Right atrium auricular region (tissue), 2 donors: Measurements from ENCODE around the gene CRELD2. TPM values are rescaled to one million over a fixed set of nuclear protein-coding genes. Genes with fewer than 3 reads are reported as not detected.

Experiments
- DNase-seq: peaks from one replicate; pipeline ENCODE4 v3.0.0-alpha.2; 2019; ENCODE audit warnings: low spot score
- H3K27ac ChIP-seq, 2 donors: fragments of 200-600 bp; sonication (generic); 1 replicate in 1 of 2; 2 replicates in 1 of 2; pipeline ENCODE4 v1.5.1; 2016 to 2019
- H3K27me3 ChIP-seq, 2 donors: fragments of 200-600 bp; sonication (generic); one replicate each; pipeline versions ENCODE4 v1.5.1 to v1.6.0; 2017 to 2019
- H3K36me3 ChIP-seq: fragments of 200-600 bp; sonication (generic); one replicate; pipeline ENCODE4 v1.5.1; 2016
- H3K4me1 ChIP-seq, 2 donors: fragments of 200-600 bp; sonication (generic); one replicate each; pipeline versions ENCODE4 v1.5.1 to v1.6.0; 2017 to 2019
- H3K4me3 ChIP-seq, 2 donors: fragments of 200-600 bp; sonication (generic); 1 replicate in 1 of 2; 2 replicates in 1 of 2; pipeline ENCODE4 v1.5.1; 2017 to 2019; ENCODE audit warnings: mild to moderate bottlenecking in 1 of 2, moderate library complexity in 1 of 2
- H3K9me3 ChIP-seq, 2 donors: fragments of 200-600 bp; sonication (generic); one replicate each; pipeline ENCODE4 v1.5.1; 2019
- CTCF ChIP-seq, 2 donors: fragments of 200-600 bp; sonication (generic); IDR thresholded peaks; one replicate each; pipeline ENCODE4 v1.5.1; 2019; ENCODE audit warnings: antibody characterized with exemption in 2 of 2
- total RNA-seq, 2 donors: library from RNA; depleted of rRNA; stranded (reverse); fragments of >200 nt; gene quantifications; one replicate each; pipeline ENCODE4 v1.1.0, GENCODE V29; 2016

CRELD2 gene
- total RNA-seq, 2 donors from 2014 or later = 16.1 to 28.5 TPM

GRCh38 chr22:49951986-49952896 is 33.8 kb downstream of the CRELD2 start:
- Histone ChIP-seq H3K36me3 (no peaks in the 10 kb centered on the region), H3K4me1 (peaks cover 0 to 50% of the 10 kb centered on the region in 2 donors), H3K27ac (peak overlapping the region in 1 of 2 donors; percentile 90), H3K9me3 (no peaks in the 10 kb centered on the region), H3K27me3 (no peaks in the 10 kb centered on the region), H3K4me3 (no peak overlapping the region)
- no peak for TF ChIP-seq CTCF (IDR thresholded peaks at IDR 0.05)
- no peak for DNase-seq

GRCh38 chr22:49953027-49953679 is 34.7 kb downstream of the CRELD2 start:
- peak overlapping the region; percentile 90 to 95 for H3K27ac ChIP-seq

GRCh38 chr22:49953680-49954344 is 35.4 kb downstream of the CRELD2 start:
- Histone ChIP-seq H3K27me3 (no peaks in the 10 kb centered on the region), H3K4me1 (peaks cover 0 to 50% of the 10 kb centered on the region in 2 donors), H3K27ac (peak overlapping the region; percentile 90 to 95), H3K9me3 (no peaks in the 10 kb centered on the region), H3K36me3 (no peaks in the 10 kb centered on the region), H3K4me3 (no peak overlapping the region)
- no peak for DNase-seq
- TF ChIP-seq CTCF (IDR thresholded peaks at IDR 0.05) = no peak

More at GRCh38 chr22:49953027-49953679, 34.7 kb downstream of the CRELD2 start:
- Histone ChIP-seq H3K36me3 (no peaks in the 10 kb centered on the region), H3K9me3 (no peaks in the 10 kb centered on the region), H3K27me3 (no peaks in the 10 kb centered on the region), H3K4me3 (no peak overlapping the region), H3K4me1 (peaks cover 0 to 50% of the 10 kb centered on the region in 2 donors)
- TF ChIP-seq CTCF (IDR thresholded peaks at IDR 0.05) = no peak
- no peak for DNase-seq

GRCh38 chr22:49954354-49954753 is 35.9 kb downstream of the CRELD2 start:
- no peaks in the 10 kb centered on the region for H3K27me3 ChIP-seq
- peaks cover 0 to 54% of the 10 kb centered on the region in 2 donors for H3K4me1 ChIP-seq
- H3K4me3 ChIP-seq = no peak overlapping the region
- no peaks in the 10 kb centered on the region for H3K36me3 ChIP-seq
- peak overlapping the region; percentile 90 to 95 for H3K27ac ChIP-seq
- no peak for TF ChIP-seq CTCF (IDR thresholded peaks at IDR 0.05)
- DNase-seq = no peak
- H3K9me3 ChIP-seq = no peaks in the 10 kb centered on the region

GRCh38 chr22:49954991-49955580 is 36.7 kb downstream of the CRELD2 start:
- Histone ChIP-seq H3K27ac (peak overlapping the region; percentile 90 to 95), H3K27me3 (no peaks in the 10 kb centered on the region), H3K4me3 (no peak overlapping the region), H3K36me3 (no peaks in the 10 kb centered on the region), H3K9me3 (no peaks in the 10 kb centered on the region), H3K4me1 (peaks cover 0 to 62% of the 10 kb centered on the region in 2 donors)
- TF ChIP-seq CTCF (IDR thresholded peaks at IDR 0.05) = no peak
- DNase-seq = no peak
